K562 (cell line): ENCODE data around the gene MC4R. TPM values are rescaled to one million over a fixed set of nuclear protein-coding genes. Genes with fewer than 3 reads are reported as not detected.

ENCODE experiments used
- ATAC-seq: fragments of 200-7000 bp; cut with Tn5 transposase; 3 replicates; pipeline ENCODE4 v1.9.1; 2020; ENCODE audit warnings: moderate library complexity
- Bru-seq: library from RNA; stranded (reverse); fragments of 400-500 nt; gene quantifications from one replicate; lab custom pipeline; 2021; lab: Mats Ljungman, UMichigan
- BruChase-seq, 2 experiments: library from RNA; stranded (reverse); fragments of 400-500 nt; gene quantifications; one replicate each; lab custom pipeline; 2021; lab: Mats Ljungman, UMichigan
- BruUV-seq: library from RNA; stranded (reverse); fragments of 400-500 nt; replicated peaks from 2 replicates; lab custom pipeline; 2021; lab: Mats Ljungman, UMichigan
- CTCF ChIA-PET: fragments of 300-600 bp; formaldehyde crosslinking; extraction: SDS; loops from one replicate; lab custom pipeline; 2021; ENCODE audit warnings: low intra/inter-chr PET ratio; lab: Yijun Ruan, JAX
- POLR2A ChIA-PET: fragments of 300-600, 350-650 bp; sonication (Branson Sonifier 250); formaldehyde crosslinking; extraction: SDS; loops from one replicate; lab custom pipeline; 2021; ENCODE audit warnings: antibody characterized with exemption, inconsistent platforms; lab: Yijun Ruan, JAX
- DNase-seq, 4 experiments: peaks; one replicate each; pipeline versions ENCODE4 v3.0.0 to v3.0.0-alpha.2; 2011 to 2018; ENCODE audit warnings: low spot score in 3 of 4, mixed read lengths in 3 of 4; ENCODE audit errors: extremely low read depth in 1 of 4
- FAIRE-seq: peaks from 2 replicates; lab custom pipeline; 2011; peaks lifted over from hg19 to GRCh38; lab: Jason Lieb, UNC
- H2AFZ ChIP-seq: 2 replicates; pipeline ENCODE4 v1.6.0; 2011; ENCODE audit warnings: low read depth, low read length, control low read depth, inconsistent platforms
- H3K27ac ChIP-seq: fragments of 200-600 bp; 3 replicates; pipeline ENCODE4 v1.8.0; 2011; ENCODE audit warnings: low read depth, mild to moderate bottlenecking, control low read depth, inconsistent platforms, low read length, moderate library complexity, mixed read lengths; ENCODE audit errors: extremely low read depth
- H3K27me3 ChIP-seq, 2 experiments: fragments of 300-600 bp in 1 of 2; 2 replicates in 1 of 2; 3 replicates in 1 of 2; pipeline versions ENCODE4 v1.6.0 to v1.8.0; 2011; ENCODE audit warnings: inconsistent platforms in 2 of 2, low read length in 2 of 2, mild to moderate bottlenecking in 1 of 2, mixed read lengths in 1 of 2, moderate library complexity in 1 of 2; ENCODE audit not compliant: control insufficient read depth in 2 of 2, insufficient read depth in 2 of 2
- H3K36me3 ChIP-seq: fragments of 300-600 bp; 3 replicates; pipeline ENCODE4 v1.8.0; 2011; ENCODE audit warnings: mild to moderate bottlenecking, low read length, inconsistent platforms; ENCODE audit not compliant: control insufficient read depth, insufficient read depth
- H3K4me1 ChIP-seq, 2 experiments: fragments of 200-600 bp in 1 of 2; replicated peaks in 1 of 2; 2 replicates in 1 of 2; 3 replicates in 1 of 2; pipeline versions ENCODE4 v1.5.1 to v1.8.0; 2011; ENCODE audit warnings: inconsistent platforms in 2 of 2, low read length in 2 of 2, mild to moderate bottlenecking in 1 of 2, mixed read lengths in 1 of 2, moderate library complexity in 1 of 2; ENCODE audit not compliant: control insufficient read depth in 2 of 2, insufficient read depth in 2 of 2
- H3K4me2 ChIP-seq: 2 replicates; pipeline ENCODE4 v1.6.1; 2011; ENCODE audit warnings: low read length, control low read depth, inconsistent platforms, mixed read lengths; ENCODE audit not compliant: insufficient read depth
- H3K4me3 ChIP-seq: fragments of 200-600 bp; sonication (generic), shearing (Covaris generic); 2 replicates; pipeline ENCODE4 v1.5.1; 2016; ENCODE audit warnings: control low read depth, inconsistent platforms
- H3K79me2 ChIP-seq: fragments of 200-600 bp; 3 replicates; pipeline ENCODE4 v1.8.0; 2011; ENCODE audit warnings: low read length, inconsistent platforms; ENCODE audit not compliant: control insufficient read depth, insufficient read depth
- H3K9ac ChIP-seq, 2 experiments: 2 replicates each; pipeline versions ENCODE4 v1.6.0 to v1.6.1; 2011; ENCODE audit warnings: low read depth in 2 of 2, low read length in 2 of 2, control low read depth in 1 of 2, inconsistent platforms in 1 of 2, mild to moderate bottlenecking in 1 of 2, mixed read lengths in 1 of 2; ENCODE audit not compliant: insufficient read depth in 1 of 2
- H3K9me1 ChIP-seq: one replicate; pipeline ENCODE4 v1.6.0; 2011; ENCODE audit warnings: inconsistent platforms, mild to moderate bottlenecking, low read length, moderate library complexity; ENCODE audit not compliant: control insufficient read depth, insufficient read depth
- H3K9me3 ChIP-seq: replicated peaks from 2 replicates; pipeline ENCODE4 v1.5.1; 2011; ENCODE audit warnings: low read depth, low read length, inconsistent platforms; ENCODE audit not compliant: control insufficient read depth, insufficient read depth
- H4K20me1 ChIP-seq: replicated peaks from 2 replicates; pipeline ENCODE4 v1.6.1; 2011; ENCODE audit warnings: low read length, inconsistent platforms, mixed read lengths; ENCODE audit not compliant: control insufficient read depth, insufficient read depth
- GABPA ChIP-seq: fragments of 200-800 bp; sonication (Bioruptor generic); conservative IDR thresholded peaks from 2 replicates; pipeline ENCODE4 v1.6.1; 2016; ENCODE audit warnings: low read depth, missing genetic modification characterization, missing compliant biosample characterization
- GABPB2 ChIP-seq: fragments of 250-450 bp; sonication (Bioruptor Pico); conservative IDR thresholded peaks from 2 replicates; pipeline ENCODE4 v1.5.1; 2021; ENCODE audit warnings: mild to moderate bottlenecking
- KAT8 ChIP-seq: fragments of 450-650 bp; IDR thresholded peaks from 2 replicates; pipeline ENCODE4 v1.6.1; 2016; ENCODE audit warnings: low read depth, mild to moderate bottlenecking
- KLF16 ChIP-seq: IDR thresholded peaks from 2 replicates; pipeline ENCODE4 v1.6.1; 2016; ENCODE audit warnings: antibody characterized with exemption
- NUFIP1 ChIP-seq: fragments of 450-650 bp; IDR thresholded peaks from 2 replicates; pipeline ENCODE4 v1.6.1; 2018; ENCODE audit not compliant: partially characterized antibody
- RNF2 ChIP-seq: sonication (generic); IDR thresholded peaks from 2 replicates; pipeline ENCODE4 v1.6.1; 2016
- SNRNP70 ChIP-seq: fragments of 200-400 bp; formaldehyde crosslinking; optimal IDR thresholded peaks from 2 replicates; pipeline ENCODE3; 2017; ENCODE audit warnings: low read depth, low read length
- ZKSCAN3 ChIP-seq: fragments of 250-450 bp; sonication (Bioruptor Pico); IDR thresholded peaks from 2 replicates; pipeline ENCODE4 v1.4.0; 2020
- WGBS: fragments of 100-300 bp; shearing (Covaris generic); methylation state at CpG from one replicate; pipeline ENCODE4 v1.1.6; 2016; ENCODE audit warnings: low coverage, mixed read lengths; ENCODE audit not compliant: insufficient coverage; ENCODE audit errors: missing lambda C conversion rate; 5-methylcytosine and 5-hydroxymethylcytosine counted together
- in situ Hi-C: fragments of 300-500 bp; cut with MboI; formaldehyde crosslinking; loops from 4 replicates; pipeline ENCODE4 v1.15.0; 2018; ENCODE audit warnings: inconsistent platforms, mixed read lengths
- intact Hi-C: fragments of 100-400 bp; cut with micrococcal nuclease; formaldehyde crosslinking; loops from 2 replicates; pipeline ENCODE4 v1.14.2; 2022
- long read RNA-seq, 3 experiments: library from polyadenylated mRNA in 2 of 3; library from RNA in 1 of 3; unstranded in 2 of 3; stranded (forward) in 1 of 3; transcript quantifications; one replicate each; pipeline ENCODE4 v2.0.0, GENCODE V29; 2019 to 2022
- polyA minus RNA-seq, 3 experiments: library from RNA; depleted of rRNA, polyadenylated mRNA; stranded (reverse); fragments of >200 nt; gene quantifications; 2 replicates each; pipeline ENCODE4 v1.2.3, GENCODE V29; 2011
- polyA plus RNA-seq, 8 experiments: library from polyadenylated mRNA; depleted of rRNA in 4 of 8; stranded (reverse) in 5 of 8; unstranded in 3 of 8; fragments of >200 nt; fragmentation: Nextera tagmentation in 2 of 8; fragmentation: Illumina TruSeq in 1 of 8; extraction: Ambion mirVana in 2 of 8; extraction: Trizol in 1 of 8; gene quantifications; 2 replicates each; pipeline versions ENCODE4 v1.2.1 to v1.2.3, GENCODE V29; 2011 to 2014; ENCODE audit warnings: inconsistent platforms in 1 of 8, missing spikeins in 1 of 8
- total RNA-seq, 7 experiments: library from RNA; depleted of rRNA in 6 of 7; stranded (reverse); fragments of >200 nt in 6 of 7; fragmentation: Illumina TruSeq in 2 of 7; extraction: Trizol in 2 of 7; gene quantifications; 2 replicates each; pipeline versions ENCODE4 v1.2.1 to v1.2.3, GENCODE V29; 2011 to 2021; ENCODE audit warnings: low replicate concordance in 1 of 7
- TF ChIP-seq, protein P1 (sequence below): fragments of 250-450 bp; sonication (Bioruptor Pico); IDR thresholded peaks from 2 replicates; pipeline ENCODE4 v1.8.0; 2022; ENCODE audit warnings: moderate library complexity, mild to moderate bottlenecking, inconsistent platforms
- TF ChIP-seq, protein P2 (sequence below): fragments of 450-650 bp; IDR thresholded peaks from 2 replicates; pipeline ENCODE4 v1.6.1; 2017; ENCODE audit warnings: antibody characterized with exemption, mild to moderate bottlenecking
- TF ChIP-seq, protein P3 (sequence below): fragments of 150-350 bp; IDR thresholded peaks from 2 replicates; pipeline ENCODE4 v1.6.1; 2014; ENCODE audit warnings: low read depth, mild to moderate bottlenecking, low read length, borderline replicate concordance

The MC4R gene
- not detected in 2 replicates for total RNA-seq (2011; cell fraction: chromatin; rRNA removed; ENCODE audit: low replicate concordance)
- total RNA-seq (2011; cell fraction: nucleolus; rRNA removed): not detected in 2 replicates
- not detected in 2 replicates for total RNA-seq (2011; cell fraction: nucleoplasm; rRNA removed)
- total RNA-seq (2014; rRNA removed) (not detected in 2 replicates), total RNA-seq (2014; rRNA removed; fragmentation: Illumina TruSeq; extraction: Trizol) (not detected in 2 replicates), total RNA-seq (2015; rRNA removed; fragmentation: Illumina TruSeq; extraction: Trizol) (not detected in 2 replicates), total RNA-seq (2021) (not detected in 2 replicates), polyA plus RNA-seq (2011; rRNA removed) (not detected in 2 replicates), polyA plus RNA-seq (2014; fragmentation: Illumina TruSeq; extraction: Trizol) (not detected in 2 replicates), polyA plus RNA-seq (2014; fragmentation: Nextera tagmentation; extraction: Ambion mirVana) (not detected), polyA plus RNA-seq (2014; rRNA removed) (not detected in 2 replicates), polyA minus RNA-seq (2011; rRNA and poly(A)+ RNA removed) (not detected in 2 replicates), Bru-seq, nascent RNA (not detected), BruChase-seq, experiment 1, labeled RNA remaining after a 2-hour chase (not detected), BruChase-seq, experiment 2, labeled RNA remaining after a 6-hour chase (not detected)
- not detected in 2 replicates for polyA plus RNA-seq (2011; cell fraction: cytosol; rRNA removed)
- not detected in 2 replicates for polyA plus RNA-seq (2011; cell fraction: nucleus; rRNA removed)
- not detected in 2 replicates for polyA plus RNA-seq (2012)
- not detected in 2 replicates for polyA minus RNA-seq (2011; cell fraction: cytosol; rRNA and poly(A)+ RNA removed)
- not detected in 2 replicates for polyA minus RNA-seq (2011; cell fraction: nucleus; rRNA and poly(A)+ RNA removed)
- long read RNA-seq, experiment 1: 0 reads
- long read RNA-seq, experiment 2: 0 reads
- long read RNA-seq, experiment 3: 0 reads

DNA sequence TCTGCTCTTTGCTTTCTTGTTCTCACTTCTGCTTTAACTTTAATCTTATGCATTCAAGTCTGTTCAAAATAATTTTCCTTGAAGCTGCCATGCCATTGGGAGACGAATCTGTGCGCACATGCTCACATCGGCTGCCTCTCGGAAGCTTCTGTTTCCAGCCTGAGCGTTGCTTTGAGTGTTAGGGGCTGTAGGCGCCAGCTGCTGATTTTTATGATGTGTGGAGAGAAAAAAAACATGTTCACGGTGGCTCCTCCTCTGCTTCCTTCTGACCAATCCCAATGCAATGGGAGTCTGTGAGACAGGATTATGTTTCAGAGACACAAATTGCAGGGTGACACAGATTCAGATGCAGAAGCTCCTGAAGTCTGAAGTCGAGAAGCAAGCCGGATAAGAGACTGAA, at the start of gene MC4R:
Gene MC4R (minus strand): TSS at position 180 of the 400 bp plus-strand sequence. CDS start 426 bp downstream, outside the sequence.
- in situ Hi-C loops (no loop called here), intact Hi-C loops (no loop called here)
- BruUV-seq: no TSS peak
- Histone ChIP-seq H3K79me2 (no peaks in the 10 kb centered on the region), H2AFZ (no peak within 1 kb of the TSS), H3K27ac (no peak within 1 kb of the TSS), H3K9me1 (no peaks in the 10 kb centered on the region), H3K9ac (no peak within 1 kb of the TSS), H3K36me3 (no peaks in the 10 kb centered on the region), H4K20me1 (no peaks in the 10 kb centered on the region), H3K4me3 (no peak within 1 kb of the TSS), H3K9me3 (no peaks in the 10 kb centered on the region), H3K4me1 (no peaks in the 10 kb centered on the region), H3K4me2 (no peak within 1 kb of the TSS), H3K27me3 (no peaks in the 10 kb centered on the region)
- FAIRE-seq: no peak
- ChIA-PET CTCF (no interaction called here), POLR2A (no interaction called here)
- DNase-seq: no peak
- 1% methylated on average over 8 of the region's 9 CpGs for WGBS
- no peak for ATAC-seq
- TF ChIP-seq, protein P1, sequence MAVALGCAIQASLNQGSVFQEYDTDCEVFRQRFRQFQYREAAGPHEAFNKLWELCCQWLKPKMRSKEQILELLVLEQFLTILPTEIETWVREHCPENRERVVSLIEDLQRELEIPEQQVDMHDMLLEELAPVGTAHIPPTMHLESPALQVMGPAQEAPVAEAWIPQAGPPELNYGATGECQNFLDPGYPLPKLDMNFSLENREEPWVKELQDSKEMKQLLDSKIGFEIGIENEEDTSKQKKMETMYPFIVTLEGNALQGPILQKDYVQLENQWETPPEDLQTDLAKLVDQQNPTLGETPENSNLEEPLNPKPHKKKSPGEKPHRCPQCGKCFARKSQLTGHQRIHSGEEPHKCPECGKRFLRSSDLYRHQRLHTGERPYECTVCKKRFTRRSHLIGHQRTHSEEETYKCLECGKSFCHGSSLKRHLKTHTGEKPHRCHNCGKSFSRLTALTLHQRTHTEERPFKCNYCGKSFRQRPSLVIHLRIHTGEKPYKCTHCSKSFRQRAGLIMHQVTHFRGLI (CRISPR knock-in tag): no peak
- TF ChIP-seq, protein P2, sequence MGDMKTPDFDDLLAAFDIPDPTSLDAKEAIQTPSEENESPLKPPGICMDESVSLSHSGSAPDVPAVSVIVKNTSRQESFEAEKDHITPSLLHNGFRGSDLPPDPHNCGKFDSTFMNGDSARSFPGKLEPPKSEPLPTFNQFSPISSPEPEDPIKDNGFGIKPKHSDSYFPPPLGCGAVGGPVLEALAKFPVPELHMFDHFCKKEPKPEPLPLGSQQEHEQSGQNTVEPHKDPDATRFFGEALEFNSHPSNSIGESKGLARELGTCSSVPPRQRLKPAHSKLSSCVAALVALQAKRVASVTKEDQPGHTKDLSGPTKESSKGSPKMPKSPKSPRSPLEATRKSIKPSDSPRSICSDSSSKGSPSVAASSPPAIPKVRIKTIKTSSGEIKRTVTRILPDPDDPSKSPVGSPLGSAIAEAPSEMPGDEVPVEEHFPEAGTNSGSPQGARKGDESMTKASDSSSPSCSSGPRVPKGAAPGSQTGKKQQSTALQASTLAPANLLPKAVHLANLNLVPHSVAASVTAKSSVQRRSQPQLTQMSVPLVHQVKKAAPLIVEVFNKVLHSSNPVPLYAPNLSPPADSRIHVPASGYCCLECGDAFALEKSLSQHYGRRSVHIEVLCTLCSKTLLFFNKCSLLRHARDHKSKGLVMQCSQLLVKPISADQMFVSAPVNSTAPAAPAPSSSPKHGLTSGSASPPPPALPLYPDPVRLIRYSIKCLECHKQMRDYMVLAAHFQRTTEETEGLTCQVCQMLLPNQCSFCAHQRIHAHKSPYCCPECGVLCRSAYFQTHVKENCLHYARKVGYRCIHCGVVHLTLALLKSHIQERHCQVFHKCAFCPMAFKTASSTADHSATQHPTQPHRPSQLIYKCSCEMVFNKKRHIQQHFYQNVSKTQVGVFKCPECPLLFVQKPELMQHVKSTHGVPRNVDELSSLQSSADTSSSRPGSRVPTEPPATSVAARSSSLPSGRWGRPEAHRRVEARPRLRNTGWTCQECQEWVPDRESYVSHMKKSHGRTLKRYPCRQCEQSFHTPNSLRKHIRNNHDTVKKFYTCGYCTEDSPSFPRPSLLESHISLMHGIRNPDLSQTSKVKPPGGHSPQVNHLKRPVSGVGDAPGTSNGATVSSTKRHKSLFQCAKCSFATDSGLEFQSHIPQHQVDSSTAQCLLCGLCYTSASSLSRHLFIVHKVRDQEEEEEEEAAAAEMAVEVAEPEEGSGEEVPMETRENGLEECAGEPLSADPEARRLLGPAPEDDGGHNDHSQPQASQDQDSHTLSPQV: no peak
- TF ChIP-seq, protein P3, sequence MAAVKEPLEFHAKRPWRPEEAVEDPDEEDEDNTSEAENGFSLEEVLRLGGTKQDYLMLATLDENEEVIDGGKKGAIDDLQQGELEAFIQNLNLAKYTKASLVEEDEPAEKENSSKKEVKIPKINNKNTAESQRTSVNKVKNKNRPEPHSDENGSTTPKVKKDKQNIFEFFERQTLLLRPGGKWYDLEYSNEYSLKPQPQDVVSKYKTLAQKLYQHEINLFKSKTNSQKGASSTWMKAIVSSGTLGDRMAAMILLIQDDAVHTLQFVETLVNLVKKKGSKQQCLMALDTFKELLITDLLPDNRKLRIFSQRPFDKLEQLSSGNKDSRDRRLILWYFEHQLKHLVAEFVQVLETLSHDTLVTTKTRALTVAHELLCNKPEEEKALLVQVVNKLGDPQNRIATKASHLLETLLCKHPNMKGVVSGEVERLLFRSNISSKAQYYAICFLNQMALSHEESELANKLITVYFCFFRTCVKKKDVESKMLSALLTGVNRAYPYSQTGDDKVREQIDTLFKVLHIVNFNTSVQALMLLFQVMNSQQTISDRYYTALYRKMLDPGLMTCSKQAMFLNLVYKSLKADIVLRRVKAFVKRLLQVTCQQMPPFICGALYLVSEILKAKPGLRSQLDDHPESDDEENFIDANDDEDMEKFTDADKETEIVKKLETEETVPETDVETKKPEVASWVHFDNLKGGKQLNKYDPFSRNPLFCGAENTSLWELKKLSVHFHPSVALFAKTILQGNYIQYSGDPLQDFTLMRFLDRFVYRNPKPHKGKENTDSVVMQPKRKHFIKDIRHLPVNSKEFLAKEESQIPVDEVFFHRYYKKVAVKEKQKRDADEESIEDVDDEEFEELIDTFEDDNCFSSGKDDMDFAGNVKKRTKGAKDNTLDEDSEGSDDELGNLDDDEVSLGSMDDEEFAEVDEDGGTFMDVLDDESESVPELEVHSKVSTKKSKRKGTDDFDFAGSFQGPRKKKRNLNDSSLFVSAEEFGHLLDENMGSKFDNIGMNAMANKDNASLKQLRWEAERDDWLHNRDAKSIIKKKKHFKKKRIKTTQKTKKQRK: no peak
- TF ChIP-seq KAT8 (no peak), KLF16 (no peak), SNRNP70 (no peak), RNF2 (no peak), ZKSCAN3 (CRISPR knock-in tag) (no peak), GABPB2 (CRISPR knock-in tag) (no peak), NUFIP1 (no peak), GABPA (tag) (no peak)
